HepG2 (cell line): Measurements from ENCODE around the gene GPC6. TPM values are rescaled to one million over a fixed set of nuclear protein-coding genes. Genes with fewer than 3 reads are reported as not detected.
"Not testable (repeated sequence)": the region's sequence is repeated elsewhere in the genome, so short reads cannot be mapped to it uniquely, and the experiment has no call there.

Experiments used
- ATAC-seq: fragments of 200-7000 bp; cut with Tn5 transposase; 3 replicates; pipeline ENCODE4 v1.9.1; 2020; ENCODE audit warnings: mild to moderate bottlenecking, moderate library complexity
- BruUV-seq: library from RNA; stranded (reverse); fragments of 400-500 nt; replicated peaks from 2 replicates; lab custom pipeline; 2021; lab: Mats Ljungman, UMichigan
- CTCF ChIA-PET: fragments of 300-600 bp; formaldehyde crosslinking; extraction: SDS; loops from one replicate; lab custom pipeline; 2021; ENCODE audit warnings: low total read pairs, inconsistent platforms, low intra/inter-chr PET ratio; lab: Yijun Ruan, JAX
- POLR2A ChIA-PET: fragments of 350-600 bp; sonication (Branson Sonifier 250); formaldehyde crosslinking; loops from one replicate; lab custom pipeline; 2020; ENCODE audit warnings: antibody characterized with exemption, inconsistent platforms; lab: Yijun Ruan, JAX
- DNase-seq: peaks from one replicate; pipeline ENCODE4 v3.0.0-alpha.2; 2015; ENCODE audit warnings: low spot score
- FAIRE-seq: peaks from 3 replicates; lab custom pipeline; 2011; peaks lifted over from hg19 to GRCh38; lab: Jason Lieb, UNC
- H2AFZ ChIP-seq: one replicate; pipeline ENCODE4 v1.6.1; 2011; ENCODE audit warnings: low read length, inconsistent platforms
- H3K27ac ChIP-seq: fragments of 300-600 bp; 3 replicates; pipeline ENCODE4 v1.8.0; 2011; ENCODE audit warnings: mixed run types, mild to moderate bottlenecking, mixed read lengths, low read length, inconsistent platforms; ENCODE audit not compliant: insufficient read depth; ENCODE audit errors: extremely low read length
- H3K27me3 ChIP-seq, 2 experiments: fragments of 200-600 bp in 1 of 2; 2 replicates in 1 of 2; 3 replicates in 1 of 2; pipeline versions ENCODE4 v1.6.0 to v1.8.0; 2011; ENCODE audit warnings: low read length in 2 of 2, mild to moderate bottlenecking in 2 of 2, moderate library complexity in 2 of 2, inconsistent platforms in 1 of 2; ENCODE audit not compliant: insufficient read depth in 2 of 2, control insufficient read depth in 1 of 2
- H3K36me3 ChIP-seq, 2 experiments: fragments of 200-600 bp in 1 of 2; replicated peaks in 1 of 2; 2 replicates in 1 of 2; 3 replicates in 1 of 2; pipeline versions ENCODE4 v1.5.1 to v1.8.0; 2011; ENCODE audit warnings: low read length in 2 of 2, inconsistent platforms in 1 of 2; ENCODE audit not compliant: insufficient read depth in 2 of 2, control insufficient read depth in 1 of 2
- H3K4me1 ChIP-seq: 2 replicates; pipeline ENCODE4 v1.5.1; 2012; ENCODE audit warnings: low read length, inconsistent platforms; ENCODE audit not compliant: insufficient read depth
- H3K4me2 ChIP-seq: 2 replicates; pipeline ENCODE4 v1.6.0; 2011; ENCODE audit warnings: low read depth, low read length, inconsistent platforms
- H3K4me3 ChIP-seq, 3 experiments: fragments of 200-600 bp in 1 of 3; sonication (generic), shearing (Covaris generic) in 1 of 3; replicated peaks in 1 of 3; 2 replicates each; pipeline ENCODE4 v1.5.1; 2011 to 2016; ENCODE audit warnings: low read length in 3 of 3, inconsistent platforms in 2 of 3, low read depth in 2 of 3, mild to moderate bottlenecking in 2 of 3, control low read depth in 1 of 3, mixed read lengths in 1 of 3; ENCODE audit not compliant: insufficient read depth in 1 of 3
- H3K79me2 ChIP-seq: one replicate; pipeline ENCODE4 v1.6.1; 2011; ENCODE audit warnings: low read length, inconsistent platforms; ENCODE audit not compliant: insufficient read depth
- H3K9ac ChIP-seq: 2 replicates; pipeline ENCODE4 v1.6.0; 2011; ENCODE audit warnings: mild to moderate bottlenecking, low read depth, low read length, inconsistent platforms; ENCODE audit not compliant: insufficient read depth
- H3K9me3 ChIP-seq: 2 replicates; pipeline ENCODE4 v1.5.1; 2012; ENCODE audit warnings: mild to moderate bottlenecking, low read length
- H4K20me1 ChIP-seq: 2 replicates; pipeline ENCODE4 v1.6.0; 2011; ENCODE audit warnings: inconsistent platforms, mild to moderate bottlenecking, low read length, moderate library complexity; ENCODE audit not compliant: insufficient read depth
- BRD4 ChIP-seq: sonication (generic); formaldehyde crosslinking; IDR thresholded peaks from 2 replicates; pipeline ENCODE4 v1.4.0; 2020; ENCODE audit warnings: missing genetic modification reagents
- KDM3A ChIP-seq: IDR thresholded peaks from 2 replicates; pipeline ENCODE4 v1.6.1; 2018; ENCODE audit warnings: low read depth, missing compliant biosample characterization
- PRDM10 ChIP-seq: sonication (generic); formaldehyde crosslinking; IDR thresholded peaks from 2 replicates; pipeline ENCODE4 v1.4.0; 2020; ENCODE audit warnings: low read depth, missing genetic modification reagents
- ZNF24 ChIP-seq: fragments of 450-650 bp; IDR thresholded peaks from 2 replicates; pipeline ENCODE4 v1.6.1; 2017; ENCODE audit warnings: antibody characterized with exemption, mild to moderate bottlenecking
- ZNF367 ChIP-seq: sonication (generic); formaldehyde crosslinking; IDR thresholded peaks from 2 replicates; pipeline ENCODE4 v1.4.0; 2020; ENCODE audit warnings: missing genetic modification reagents, borderline replicate concordance
- ZNF564 ChIP-seq: sonication (generic); formaldehyde crosslinking; IDR thresholded peaks from 2 replicates; pipeline ENCODE4 v1.8.1; 2023; ENCODE audit warnings: mild to moderate bottlenecking, missing genetic modification reagents
- WGBS: methylation state at CpG from one replicate; pipeline ENCODE4 v1.1.6; 2017; ENCODE audit warnings: low lambda C conversion rate; 5-methylcytosine and 5-hydroxymethylcytosine counted together
- in situ Hi-C: cut with HindIII; loops from 2 replicates; pipeline ENCODE4 v1.10.0; 2017; ENCODE audit warnings: low pct_unique_long_range_greater_than_20kb; ENCODE audit not compliant: extremely low pct_ligation_motif_present
- intact Hi-C: fragments of 100-400 bp; cut with micrococcal nuclease; formaldehyde crosslinking; loops from one replicate; pipeline ENCODE4 v1.10.0; 2022; ENCODE audit not compliant: unreplicated experiment
- polyA plus RNA-seq, 8 experiments: library from polyadenylated mRNA; depleted of rRNA in 3 of 8; stranded (reverse) in 7 of 8; unstranded in 1 of 8; fragments of >200 nt; fragmentation: Illumina TruSeq in 4 of 8; extraction: Trizol in 4 of 8; gene quantifications; 2 replicates each; pipeline versions ENCODE4 v1.2.1 to v1.2.3, GENCODE V29; 2011 to 2016; ENCODE audit warnings: low read depth in 4 of 8, missing spikeins in 1 of 8, mixed read lengths in 1 of 8; ENCODE audit not compliant: insufficient read depth in 1 of 8
- total RNA-seq, 5 experiments: library from RNA; depleted of rRNA; stranded (reverse); fragments of >200 nt; fragmentation: Illumina TruSeq; extraction: Trizol; gene quantifications; 2 replicates each; pipeline ENCODE4 v1.2.3, GENCODE V29; 2016; ENCODE audit warnings: low read depth in 1 of 5

The GPC6 gene
- total and polyA plus RNA-seq, 2 of the 13 experiments (the other 11 are each of a cell fraction or from before 2014, with no cell fraction given), result 24.5 to 33.9 TPM

DNA sequence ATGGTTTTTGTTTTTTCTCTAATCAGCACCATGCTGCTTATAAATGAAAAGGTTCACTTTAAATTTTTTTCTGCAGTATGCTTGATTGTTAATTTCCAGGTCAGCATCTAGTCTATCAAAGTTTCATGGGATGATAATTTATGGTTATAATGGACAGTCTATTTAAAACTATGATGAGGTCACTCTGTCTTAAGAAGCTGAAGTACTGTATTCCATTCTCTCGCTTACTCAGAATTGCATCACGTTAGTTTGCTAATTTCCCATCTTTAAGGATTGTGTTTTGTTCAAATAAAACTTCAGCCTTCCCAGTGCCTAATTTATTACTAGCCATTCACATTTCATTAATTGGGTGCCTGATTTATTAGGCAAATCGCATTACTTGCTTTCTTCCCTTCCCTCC lies 94.3 kb downstream of the GPC6 start:
- no peaks in the 10 kb centered on the region for H3K36me3 ChIP-seq
- intact Hi-C loops, result no loop called here
- no peaks in the 10 kb centered on the region for H3K4me1 ChIP-seq
- H3K9ac ChIP-seq, result no peak overlapping the region
- H3K9me3 ChIP-seq, result no peaks in the 10 kb centered on the region
- H2AFZ ChIP-seq, result no peak overlapping the region
- in situ Hi-C loops, result no loop called here
- WGBS, result 98% methylated on average over 3 of the region's 3 CpGs
- H3K27me3 ChIP-seq, result no peaks in the 10 kb centered on the region
- ATAC-seq (no peak), DNase-seq (no peak), FAIRE-seq (no peak)
- H3K4me3 ChIP-seq, result no peak overlapping the region
- no peaks in the 10 kb centered on the region for H4K20me1 ChIP-seq
- H3K4me2 ChIP-seq, result no peak overlapping the region
- TF ChIP-seq ZNF564 (CRISPR knock-in tag), result no peak
- TF ChIP-seq KDM3A, result no peak
- no peak for TF ChIP-seq BRD4 (CRISPR knock-in tag)
- TF ChIP-seq ZNF367 (CRISPR knock-in tag), result no peak
- no peak for TF ChIP-seq PRDM10 (CRISPR knock-in tag)
- TF ChIP-seq ZNF24, result no peak
- TF ChIP-seq, all 625 proteins: peak for 0
- no TSS peak for BruUV-seq
- POLR2A ChIA-PET, result no interaction called here
- Histone ChIP-seq H3K79me2 (no peaks in the 10 kb centered on the region), H3K27ac (no peak overlapping the region)
- CTCF ChIA-PET, result no interaction called here

- H3K36me3 ChIP-seq, DNase-seq, H3K79me2 ChIP-seq, H3K4me1 ChIP-seq, in situ Hi-C loops, POLR2A ChIA-PET, intact Hi-C loops, H3K4me2 ChIP-seq, BruUV-seq, H3K9me3 ChIP-seq, H4K20me1 ChIP-seq, H2AFZ ChIP-seq, ATAC-seq, H3K4me3 ChIP-seq, FAIRE-seq, H3K27ac ChIP-seq, H3K9ac ChIP-seq, CTCF ChIA-PET, H3K27me3 ChIP-seq: not testable (repeated sequence)
- 100% methylated on average over 1 of the region's 1 CpG for WGBS
These were observed 97.3 kb downstream of the GPC6 start for GRCh38 chr13:93323880-93324279.
